H9 (cell line): ENCODE measurements around the gene ADAMTSL2. TPM values are rescaled to one million over a fixed set of nuclear protein-coding genes. Genes with fewer than 3 reads are reported as not detected.

ENCODE experiments used
- DNase-seq: peaks from one replicate; pipeline ENCODE4 v3.0.0-alpha.2; 2017
- H2AFZ ChIP-seq: one replicate; pipeline ENCODE4 v1.6.1; 2013; ENCODE audit warnings: mild to moderate bottlenecking, low read length, control low read depth, moderate library complexity
- H2AK5ac ChIP-seq: 2 replicates; pipeline ENCODE4 v1.6.1; 2013; ENCODE audit warnings: low read length, control low read depth, mixed read lengths; ENCODE audit not compliant: insufficient read length
- H2BK120ac ChIP-seq: one replicate; pipeline ENCODE4 v1.6.1; 2013; ENCODE audit warnings: low read depth, mild to moderate bottlenecking, low read length, control low read depth, inconsistent platforms; ENCODE audit not compliant: poor library complexity, severe bottlenecking
- H2BK12ac ChIP-seq: 2 replicates; pipeline ENCODE4 v1.6.1; 2013; ENCODE audit warnings: low read length, control low read depth, mixed read lengths, low read depth; ENCODE audit not compliant: insufficient read length
- H2BK15ac ChIP-seq: 2 replicates; pipeline ENCODE4 v1.6.1; 2013; ENCODE audit warnings: low read depth, low read length, control low read depth
- H2BK20ac ChIP-seq: one replicate; pipeline ENCODE4 v1.6.1; 2013; ENCODE audit warnings: low read depth, mild to moderate bottlenecking, low read length, control low read depth, inconsistent platforms; ENCODE audit not compliant: poor library complexity, severe bottlenecking
- H2BK5ac ChIP-seq: 2 replicates; pipeline ENCODE4 v1.6.1; 2013; ENCODE audit warnings: low read length, control low read depth, mixed read lengths; ENCODE audit not compliant: insufficient read length
- H3K14ac ChIP-seq: 2 replicates; pipeline ENCODE4 v1.6.1; 2013; ENCODE audit warnings: low read length, control low read depth; ENCODE audit not compliant: insufficient read depth
- H3K18ac ChIP-seq: 2 replicates; pipeline ENCODE4 v1.6.1; 2013; ENCODE audit warnings: low read depth, mild to moderate bottlenecking, mixed read lengths, low read length, control low read depth; ENCODE audit not compliant: insufficient read length
- H3K23ac ChIP-seq: 2 replicates; pipeline ENCODE4 v1.6.1; 2013; ENCODE audit warnings: low read length, control low read depth, mixed read lengths, low read depth; ENCODE audit not compliant: insufficient read length
- H3K23me2 ChIP-seq: 2 replicates; pipeline ENCODE4 v1.6.1; 2013; ENCODE audit warnings: low read depth, mild to moderate bottlenecking, mixed read lengths, low read length, control low read depth; ENCODE audit not compliant: insufficient read length, poor library complexity, severe bottlenecking
- H3K27ac ChIP-seq: 2 replicates; pipeline ENCODE4 v1.5.1; 2013; ENCODE audit warnings: low read length, control low read depth, mixed read lengths, low read depth; ENCODE audit not compliant: insufficient read length
- H3K27me3 ChIP-seq: 2 replicates; pipeline ENCODE4 v1.6.1; 2013; ENCODE audit warnings: low read length, control low read depth, inconsistent platforms; ENCODE audit not compliant: insufficient read depth
- H3K4ac ChIP-seq: 2 replicates; pipeline ENCODE4 v1.6.1; 2013; ENCODE audit warnings: low read depth, mild to moderate bottlenecking, control low read depth, inconsistent platforms, low read length, moderate library complexity
- H3K4me1 ChIP-seq: 2 replicates; pipeline ENCODE4 v1.6.1; 2013; ENCODE audit warnings: low read length, control low read depth, inconsistent platforms; ENCODE audit not compliant: insufficient read depth
- H3K4me2 ChIP-seq: 2 replicates; pipeline ENCODE4 v1.6.1; 2013; ENCODE audit warnings: low read length, control low read depth, mixed read lengths; ENCODE audit not compliant: insufficient read length, insufficient read depth
- H3K56ac ChIP-seq: 2 replicates; pipeline ENCODE4 v1.6.1; 2013; ENCODE audit warnings: low read depth, mild to moderate bottlenecking, mixed read lengths, low read length, control low read depth; ENCODE audit not compliant: insufficient read length
- H3K79me1 ChIP-seq: 2 replicates; pipeline ENCODE4 v1.6.1; 2013; ENCODE audit warnings: low read depth, mild to moderate bottlenecking, moderate library complexity, low read length, control low read depth, inconsistent platforms; ENCODE audit not compliant: insufficient read depth, poor library complexity, severe bottlenecking
- H3K79me2 ChIP-seq: 2 replicates; pipeline ENCODE4 v1.6.1; 2013; ENCODE audit warnings: low read length, control low read depth, inconsistent platforms; ENCODE audit not compliant: insufficient read depth
- H3K9ac ChIP-seq: 2 replicates; pipeline ENCODE4 v1.6.1; 2013; ENCODE audit warnings: low read length, control low read depth, mixed read lengths; ENCODE audit not compliant: insufficient read length; ENCODE audit errors: extremely low read depth
- H3K9me3 ChIP-seq: one replicate; pipeline ENCODE4 v1.6.1; 2013; ENCODE audit warnings: low read depth, low read length, inconsistent platforms; ENCODE audit not compliant: control insufficient read depth
- H3T11ph ChIP-seq: one replicate; pipeline ENCODE4 v1.6.1; 2013; ENCODE audit warnings: mild to moderate bottlenecking, low read length, control low read depth, inconsistent platforms
- H4K20me1 ChIP-seq: one replicate; pipeline ENCODE4 v1.6.1; 2013; ENCODE audit not compliant: control insufficient read depth, insufficient read length, insufficient read depth
- H4K5ac ChIP-seq: 2 replicates; pipeline ENCODE4 v1.6.1; 2013; ENCODE audit warnings: low read depth, mild to moderate bottlenecking, mixed read lengths, low read length, control low read depth; ENCODE audit not compliant: insufficient read length
- H4K8ac ChIP-seq: replicated peaks from 2 replicates; pipeline ENCODE4 v1.6.1; 2013; ENCODE audit warnings: low read length, control low read depth, mixed read lengths, low read depth; ENCODE audit not compliant: insufficient read length
- H4K91ac ChIP-seq: 2 replicates; pipeline ENCODE4 v1.6.1; 2013; ENCODE audit warnings: low read depth, mild to moderate bottlenecking, moderate library complexity, mixed read lengths, low read length, control low read depth; ENCODE audit not compliant: insufficient read length
- H3K27ac Mint-ChIP-seq, 3 experiments: 2 replicates in 2 of 3; 3 replicates in 1 of 3; pipeline ENCODE4 v1.8.0; 2020 to 2021; ENCODE audit warnings: mixed read lengths in 3 of 3, mild to moderate bottlenecking in 1 of 3, moderate library complexity in 1 of 3
- H3K27me3 Mint-ChIP-seq: 2 replicates; pipeline ENCODE4 v1.8.0; 2021; ENCODE audit warnings: low read depth, mild to moderate bottlenecking, moderate library complexity, mixed read lengths
- H3K36me3 Mint-ChIP-seq, 3 experiments: 2 replicates in 2 of 3; 3 replicates in 1 of 3; pipeline ENCODE4 v1.8.0; 2020 to 2021; ENCODE audit warnings: low read depth in 3 of 3, mixed read lengths in 3 of 3; ENCODE audit not compliant: insufficient read depth in 1 of 3
- H3K4me1 Mint-ChIP-seq, 2 experiments: 2 replicates each; pipeline ENCODE4 v1.8.0; 2020; ENCODE audit warnings: mixed read lengths in 2 of 2
- H3K4me3 Mint-ChIP-seq, 2 experiments: 2 replicates in 1 of 2; 3 replicates in 1 of 2; pipeline ENCODE4 v1.8.0; 2020 to 2021; ENCODE audit warnings: mild to moderate bottlenecking in 2 of 2, mixed read lengths in 2 of 2, moderate library complexity in 1 of 2
- H3K9me3 Mint-ChIP-seq, 2 experiments: 2 replicates in 1 of 2; 3 replicates in 1 of 2; pipeline ENCODE4 v1.8.0; 2020; ENCODE audit warnings: mild to moderate bottlenecking in 2 of 2, mixed read lengths in 2 of 2, moderate library complexity in 1 of 2
- WGBS: extraction: QIAGEN DNeasy Blood & Tissue Kit; methylation state at CpG from one replicate; pipeline ENCODE4 v1.1.7; 2013; ENCODE audit warnings: missing lambda C conversion rate, low lambda C conversion rate, mixed read lengths; ENCODE audit not compliant: insufficient read length; ENCODE audit errors: extremely low coverage; 5-methylcytosine and 5-hydroxymethylcytosine counted together
- total RNA-seq: library from RNA; stranded (reverse); gene quantifications from 2 replicates; pipeline ENCODE4 v1.2.1, GENCODE V29; 2021
- TF ChIP-seq, protein P1 (sequence below): fragments of 200-600 bp; sonication (generic); conservative IDR thresholded peaks from 3 replicates; pipeline ENCODE4 v1.8.0; 2021; ENCODE audit warnings: antibody characterized with exemption, mild to moderate bottlenecking

Gene ADAMTSL2
- total RNA-seq, 1 experiment from 2014 or later: 0.61 TPM

DNA sequence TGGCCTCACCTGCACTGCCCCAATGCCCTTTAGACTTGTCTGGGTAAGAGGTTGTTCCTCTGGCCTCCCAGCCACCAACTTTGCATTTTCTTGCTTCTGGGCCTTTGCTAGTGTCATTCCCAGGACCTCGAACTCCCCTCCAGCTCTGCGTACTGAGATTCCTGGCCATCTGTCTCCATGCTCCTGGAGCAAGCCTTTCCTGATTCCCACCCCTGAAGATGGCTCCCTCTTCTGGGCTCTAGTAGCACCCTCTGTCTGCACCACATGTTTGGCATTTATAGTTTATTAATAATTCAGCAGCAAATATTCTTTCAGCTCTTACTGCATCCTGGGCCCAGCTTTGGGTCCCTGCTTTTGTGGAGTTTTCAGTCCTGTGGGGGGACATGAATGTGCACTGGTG is 59.8 kb downstream of the ADAMTSL2 start:
- H3K79me2 ChIP-seq: no peaks in the 10 kb centered on the region
- H3K4me2 ChIP-seq: no peak overlapping the region
- no peak overlapping the region for H3T11ph ChIP-seq
- no peaks in the 10 kb centered on the region for H4K20me1 ChIP-seq
- no peak overlapping the region for H2BK15ac ChIP-seq
- Mint-ChIP-seq H3K27ac (peak overlapping the region in 1 of 3 experiments; percentile 50; a peak in 1 of 7 replicates), H3K27me3 (peaks cover 18% of the 10 kb centered on the region), H3K4me1 (peaks cover 0 to 2% of the 10 kb centered on the region in 2 experiments; a peak in 1 of 4 replicates), H3K4me3 (no peak overlapping the region), H3K9me3 (peaks cover 22% of the 10 kb centered on the region in 2 experiments), H3K36me3 (peaks cover 3 to 10% (median 10%) of the 10 kb centered on the region in 3 experiments; a peak in 6 of 7 replicates)
- no CpG with 5 or more reads among the region's 2 CpGs for WGBS
- no peak overlapping the region for H3K27ac ChIP-seq
- no peaks in the 10 kb centered on the region for H3K4me1 ChIP-seq
- H2AFZ ChIP-seq: no peak overlapping the region
- no peak overlapping the region for H3K9ac ChIP-seq
- H4K8ac ChIP-seq: no peak overlapping the region
- H3K23ac ChIP-seq: no peak overlapping the region
- DNase-seq: no peak
- H4K5ac ChIP-seq: no peak overlapping the region
- no peaks in the 10 kb centered on the region for H3K79me1 ChIP-seq
- H4K91ac ChIP-seq: no peak overlapping the region
- TF ChIP-seq, protein P1, sequence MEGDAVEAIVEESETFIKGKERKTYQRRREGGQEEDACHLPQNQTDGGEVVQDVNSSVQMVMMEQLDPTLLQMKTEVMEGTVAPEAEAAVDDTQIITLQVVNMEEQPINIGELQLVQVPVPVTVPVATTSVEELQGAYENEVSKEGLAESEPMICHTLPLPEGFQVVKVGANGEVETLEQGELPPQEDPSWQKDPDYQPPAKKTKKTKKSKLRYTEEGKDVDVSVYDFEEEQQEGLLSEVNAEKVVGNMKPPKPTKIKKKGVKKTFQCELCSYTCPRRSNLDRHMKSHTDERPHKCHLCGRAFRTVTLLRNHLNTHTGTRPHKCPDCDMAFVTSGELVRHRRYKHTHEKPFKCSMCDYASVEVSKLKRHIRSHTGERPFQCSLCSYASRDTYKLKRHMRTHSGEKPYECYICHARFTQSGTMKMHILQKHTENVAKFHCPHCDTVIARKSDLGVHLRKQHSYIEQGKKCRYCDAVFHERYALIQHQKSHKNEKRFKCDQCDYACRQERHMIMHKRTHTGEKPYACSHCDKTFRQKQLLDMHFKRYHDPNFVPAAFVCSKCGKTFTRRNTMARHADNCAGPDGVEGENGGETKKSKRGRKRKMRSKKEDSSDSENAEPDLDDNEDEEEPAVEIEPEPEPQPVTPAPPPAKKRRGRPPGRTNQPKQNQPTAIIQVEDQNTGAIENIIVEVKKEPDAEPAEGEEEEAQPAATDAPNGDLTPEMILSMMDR: no peak
- H2BK12ac ChIP-seq: no peak overlapping the region
- no peak overlapping the region for H3K4ac ChIP-seq
- H3K18ac ChIP-seq: no peak overlapping the region
- no peak overlapping the region for H2BK20ac ChIP-seq
- no peaks in the 10 kb centered on the region for H3K27me3 ChIP-seq
- no peak overlapping the region for H2BK120ac ChIP-seq
- no peak overlapping the region for H3K56ac ChIP-seq
- no peak overlapping the region for H2BK5ac ChIP-seq
- H3K23me2 ChIP-seq: no peaks in the 10 kb centered on the region
- H3K14ac ChIP-seq: no peak overlapping the region
- peaks cover 4% of the 10 kb centered on the region for H3K9me3 ChIP-seq
- H2AK5ac ChIP-seq: no peak overlapping the region
